GM12872 (cell line): ENCODE measurements around the gene EFNA2.

Source experiments
- TF ChIP-seq, protein P1 (sequence below): IDR thresholded peaks from 3 replicates; pipeline ENCODE4 v1.5.1; 2011; ENCODE audit warnings: low read depth, mild to moderate bottlenecking, low read length, moderate library complexity; ENCODE audit not compliant: insufficient read depth

EFNA2 gene

GRCh38 chr19:1282588-1283206 lies 3.0 kb upstream of the EFNA2 start:
- TF ChIP-seq, protein P1, sequence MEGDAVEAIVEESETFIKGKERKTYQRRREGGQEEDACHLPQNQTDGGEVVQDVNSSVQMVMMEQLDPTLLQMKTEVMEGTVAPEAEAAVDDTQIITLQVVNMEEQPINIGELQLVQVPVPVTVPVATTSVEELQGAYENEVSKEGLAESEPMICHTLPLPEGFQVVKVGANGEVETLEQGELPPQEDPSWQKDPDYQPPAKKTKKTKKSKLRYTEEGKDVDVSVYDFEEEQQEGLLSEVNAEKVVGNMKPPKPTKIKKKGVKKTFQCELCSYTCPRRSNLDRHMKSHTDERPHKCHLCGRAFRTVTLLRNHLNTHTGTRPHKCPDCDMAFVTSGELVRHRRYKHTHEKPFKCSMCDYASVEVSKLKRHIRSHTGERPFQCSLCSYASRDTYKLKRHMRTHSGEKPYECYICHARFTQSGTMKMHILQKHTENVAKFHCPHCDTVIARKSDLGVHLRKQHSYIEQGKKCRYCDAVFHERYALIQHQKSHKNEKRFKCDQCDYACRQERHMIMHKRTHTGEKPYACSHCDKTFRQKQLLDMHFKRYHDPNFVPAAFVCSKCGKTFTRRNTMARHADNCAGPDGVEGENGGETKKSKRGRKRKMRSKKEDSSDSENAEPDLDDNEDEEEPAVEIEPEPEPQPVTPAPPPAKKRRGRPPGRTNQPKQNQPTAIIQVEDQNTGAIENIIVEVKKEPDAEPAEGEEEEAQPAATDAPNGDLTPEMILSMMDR: no peak

DNA sequence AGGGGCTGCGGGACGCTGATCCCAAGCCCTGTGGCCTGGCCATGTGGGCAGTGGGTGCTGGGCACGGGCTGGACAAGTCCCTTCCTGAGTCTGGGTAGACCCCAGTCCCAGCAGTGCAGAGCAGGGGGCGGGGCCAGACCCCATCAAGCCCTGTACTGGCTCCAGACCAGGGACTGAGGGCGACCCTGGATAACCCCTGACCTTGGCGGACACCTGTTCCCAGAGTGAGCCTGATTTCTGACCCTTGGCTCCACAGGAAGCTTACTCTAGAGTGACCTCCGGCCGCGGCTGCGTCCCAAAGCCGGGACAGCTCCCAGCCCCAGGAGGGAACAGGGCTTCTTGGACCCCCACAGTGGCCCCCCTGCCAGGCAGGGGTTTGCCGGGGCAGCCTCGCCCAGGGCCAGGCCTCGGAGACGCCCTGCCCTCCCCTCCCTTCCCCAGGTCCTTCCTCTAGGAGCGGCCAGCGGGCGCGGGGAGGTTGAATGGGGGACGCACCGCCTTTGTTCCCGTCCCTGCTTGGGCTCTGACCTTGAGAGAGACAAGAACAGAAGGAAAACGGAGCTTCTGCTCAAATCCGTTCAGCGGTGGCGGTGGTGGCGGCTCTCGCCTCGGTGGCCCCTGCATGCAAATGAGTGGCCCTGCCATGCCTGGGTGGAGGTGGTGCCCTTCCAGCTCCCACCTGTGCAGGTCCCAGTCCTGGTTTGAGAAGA lies 2.3 kb upstream of the EFNA2 start:
- TF ChIP-seq, protein P1: no peak

DNA sequence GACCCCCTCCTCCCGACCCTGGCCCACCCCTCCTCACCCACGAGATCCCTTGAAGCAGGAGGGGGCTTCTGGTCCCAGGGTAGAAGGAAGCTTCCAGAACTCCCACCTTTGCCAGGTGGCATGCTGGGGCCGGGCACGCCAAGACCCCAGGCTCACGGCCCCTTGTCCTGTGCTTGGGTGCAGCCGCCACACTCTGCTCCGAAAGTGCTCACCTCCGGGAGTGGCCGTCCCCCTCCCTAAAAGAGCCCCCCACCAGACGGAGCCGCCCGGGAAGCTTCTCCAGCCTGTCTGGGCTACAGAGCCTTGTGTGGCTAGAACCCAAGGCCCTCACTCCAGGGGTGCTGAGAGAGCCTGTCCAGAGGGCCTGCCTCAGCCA lies 1.8 kb upstream of the EFNA2 start:
- TF ChIP-seq, protein P1: no peak

DNA sequence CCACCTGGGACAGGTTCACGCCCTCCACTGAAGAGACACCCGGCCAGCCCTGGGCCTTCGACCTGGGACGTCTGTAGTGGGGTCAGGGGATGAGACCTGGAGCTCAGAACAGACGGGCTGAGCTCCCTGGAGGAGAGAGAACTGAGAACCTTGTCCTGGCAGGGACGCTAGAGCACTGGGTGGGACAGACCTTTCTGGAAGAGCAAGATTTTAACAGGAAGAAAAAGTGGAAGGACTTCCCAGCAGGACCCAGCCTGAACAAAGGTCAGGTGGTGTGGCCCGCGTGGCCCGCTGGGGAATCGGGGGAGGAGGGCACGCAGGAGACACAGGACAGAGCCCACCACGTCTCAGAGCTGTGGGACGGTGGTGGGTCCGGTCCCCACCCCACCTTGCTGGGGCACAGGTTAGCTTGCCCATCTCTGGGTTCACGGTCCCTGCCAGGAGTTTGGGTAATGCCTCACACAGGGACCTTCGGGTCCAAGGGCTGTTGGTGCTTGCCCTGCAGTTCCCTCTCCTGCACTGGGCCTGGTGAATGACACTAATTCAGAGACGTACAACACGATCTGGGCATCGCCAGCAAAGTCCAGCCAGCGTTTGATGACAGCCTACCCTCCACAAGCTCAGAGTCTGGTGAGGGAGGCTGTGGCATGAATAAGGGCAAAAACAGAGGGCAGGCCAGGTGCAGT lies 1.2 kb upstream of the EFNA2 start:
- TF ChIP-seq, protein P1: no peak

- TF ChIP-seq, protein P1: no peak
Observed at GRCh38 chr19:1284979-1285736, 515 bp upstream of the EFNA2 start.

- TF ChIP-seq, protein P1: no peak
Observed at GRCh38 chr19:1286487-1287353, 1.0 kb downstream of the EFNA2 start.
